ENCODE data around the gene TMPRSS4.

The TMPRSS4 gene

GRCh38 chr11:118076754-118077281 lies at the start of gene TMPRSS4:
Gene TMPRSS4, plus strand, starts transcription at chr11:118077078. Its CDS starts 225 bp downstream, at chr11:118077303.
- no peak for DNase-seq

- no peak for DNase-seq
Observed at GRCh38 chr11:118027694-118028093, 49.2 kb upstream of the TMPRSS4 start.

- DNase-seq: no peak
Observed at GRCh38 chr11:118028626-118029025, 48.3 kb upstream of the TMPRSS4 start.

- no peak for DNase-seq
Observed at GRCh38 chr11:118033443-118033842, 43.4 kb upstream of the TMPRSS4 start.

- DNase-seq: peak in 1 of 2 donors; percentile 48
Observed at GRCh38 chr11:118042141-118042540, 34.7 kb upstream of the TMPRSS4 start.

GRCh38 chr11:118042796-118043195 lies 34.1 kb upstream of the TMPRSS4 start:
- DNase-seq: peak in 1 of 2 donors; percentile 14

- peak in 1 of 2 donors; percentile 43 for DNase-seq
Observed at GRCh38 chr11:118045191-118045590, 31.7 kb upstream of the TMPRSS4 start.

GRCh38 chr11:118046051-118046963 lies 30.6 kb upstream of the TMPRSS4 start:
- peak; percentile 34 to 79 for DNase-seq

- DNase-seq: peak in 1 of 2 donors; percentile 4
Observed at GRCh38 chr11:118046964-118047700, 29.7 kb upstream of the TMPRSS4 start.

GRCh38 chr11:118047749-118048148 lies 29.1 kb upstream of the TMPRSS4 start:
- no peak for DNase-seq

GRCh38 chr11:118048472-118049370 lies 28.2 kb upstream of the TMPRSS4 start:
- DNase-seq: peak in 1 of 2 donors; percentile 11

- no peak for DNase-seq
Observed at GRCh38 chr11:118049771-118050170, 27.1 kb upstream of the TMPRSS4 start.

GRCh38 chr11:118050208-118050891 lies 26.5 kb upstream of the TMPRSS4 start:
- DNase-seq: no peak

GRCh38 chr11:118051136-118051610 lies 25.7 kb upstream of the TMPRSS4 start:
- no peak for DNase-seq

- peak; percentile 79 to 85 for DNase-seq
Observed at GRCh38 chr11:118051611-118052461, 25.0 kb upstream of the TMPRSS4 start.

GRCh38 chr11:118052581-118053206 lies 24.2 kb upstream of the TMPRSS4 start:
- DNase-seq: no peak

- no peak for DNase-seq
Observed at GRCh38 chr11:118054712-118055640, 21.9 kb upstream of the TMPRSS4 start.

GRCh38 chr11:118055966-118056365 lies 20.9 kb upstream of the TMPRSS4 start:
- no peak for DNase-seq

- DNase-seq: no peak
Observed at GRCh38 chr11:118056806-118057205, 20.1 kb upstream of the TMPRSS4 start.
